IPS DF 6.9 (cell line): Measurements from ENCODE around the gene CSF3R.

ENCODE experiments used
- DNase-seq: peaks from one replicate; pipeline ENCODE4 v3.0.0-alpha.2; 2013; ENCODE audit warnings: low read depth, low spot score
- H3K27ac ChIP-seq: one replicate; pipeline ENCODE4 v1.5.1; 2013; ENCODE audit warnings: low read length, control low read depth
- H3K27me3 ChIP-seq: 2 replicates; pipeline ENCODE4 v1.6.1; 2013; ENCODE audit warnings: mild to moderate bottlenecking, low read length; ENCODE audit not compliant: control insufficient read depth, insufficient read depth
- H3K36me3 ChIP-seq: 2 replicates; pipeline ENCODE4 v1.6.1; 2013; ENCODE audit warnings: low read length; ENCODE audit not compliant: control insufficient read depth, insufficient read depth
- H3K4me1 ChIP-seq: 2 replicates; pipeline ENCODE4 v1.6.1; 2013; ENCODE audit warnings: low read length; ENCODE audit not compliant: control insufficient read depth, insufficient read depth
- H3K4me3 ChIP-seq: 2 replicates; pipeline ENCODE4 v1.5.1; 2013; ENCODE audit warnings: mild to moderate bottlenecking, low read length
- H3K9me3 ChIP-seq: 2 replicates; pipeline ENCODE4 v1.6.1; 2013; ENCODE audit warnings: low read length, inconsistent platforms; ENCODE audit not compliant: control insufficient read depth, insufficient read depth
- WGBS: extraction: QIAGEN DNeasy Blood & Tissue Kit; methylation state at CpG from one replicate; pipeline ENCODE4 v1.1.7; 2013; ENCODE audit warnings: mixed read lengths, missing lambda C conversion rate; ENCODE audit not compliant: insufficient read length, insufficient coverage; 5-methylcytosine and 5-hydroxymethylcytosine counted together

Gene CSF3R

GRCh38 chr1:36457691-36458090 lies 25.0 kb downstream of the CSF3R start:
- no peaks in the 10 kb centered on the region for H3K27me3 ChIP-seq
- no peak for DNase-seq
- H3K36me3 ChIP-seq: peaks cover 37% of the 10 kb centered on the region; the same call in 1 of the 2 replicates
- H3K4me1 ChIP-seq: no peaks in the 10 kb centered on the region
- H3K9me3 ChIP-seq: no peaks in the 10 kb centered on the region
- no CpG with 5 or more reads among the region's 5 CpGs for WGBS
- H3K4me3 ChIP-seq: no peak overlapping the region
- no peak overlapping the region for H3K27ac ChIP-seq

GRCh38 chr1:36456391-36456928 lies 26.3 kb downstream of the CSF3R start:
- no peak for DNase-seq
- Histone ChIP-seq H3K4me1 (no peaks in the 10 kb centered on the region), H3K36me3 (peaks cover 36% of the 10 kb centered on the region; the same call in 1 of the 2 replicates), H3K4me3 (no peak overlapping the region), H3K27ac (no peak overlapping the region), H3K9me3 (no peaks in the 10 kb centered on the region), H3K27me3 (no peaks in the 10 kb centered on the region)

- no peaks in the 10 kb centered on the region for H3K4me1 ChIP-seq
Observed at GRCh38 chr1:36455386-36455785, 27.3 kb downstream of the CSF3R start.

GRCh38 chr1:36453600-36454388 lies 28.9 kb downstream of the CSF3R start:
- Histone ChIP-seq H3K9me3 (no peaks in the 10 kb centered on the region), H3K36me3 (peaks cover 23% of the 10 kb centered on the region; the same call in 1 of the 2 replicates), H3K4me1 (no peaks in the 10 kb centered on the region; the same call in 1 of the 2 replicates), H3K4me3 (no peak overlapping the region), H3K27me3 (no peaks in the 10 kb centered on the region), H3K27ac (no peak overlapping the region)
- no CpG with 5 or more reads among the region's 6 CpGs for WGBS
- DNase-seq: no peak

More at GRCh38 chr1:36455386-36455785, 27.3 kb downstream of the CSF3R start:
- Histone ChIP-seq H3K27me3 (no peaks in the 10 kb centered on the region), H3K27ac (no peak overlapping the region), H3K4me3 (no peak overlapping the region), H3K36me3 (peaks cover 26% of the 10 kb centered on the region; the same call in 1 of the 2 replicates), H3K9me3 (no peaks in the 10 kb centered on the region)
- DNase-seq: no peak
- WGBS: no CpG with 5 or more reads among the region's 1 CpG

GRCh38 chr1:36453051-36453450 lies 29.7 kb downstream of the CSF3R start:
- H3K36me3 ChIP-seq: peaks cover 23% of the 10 kb centered on the region; the same call in 1 of the 2 replicates
- H3K9me3 ChIP-seq: no peaks in the 10 kb centered on the region
- WGBS: no CpG with 5 or more reads among the region's 3 CpGs
- no peaks in the 10 kb centered on the region for H3K27me3 ChIP-seq
- H3K4me3 ChIP-seq: no peak overlapping the region
- H3K27ac ChIP-seq: no peak overlapping the region
- H3K4me1 ChIP-seq: no peaks in the 10 kb centered on the region; the same call in 1 of the 2 replicates
- no peak for DNase-seq

GRCh38 chr1:36450919-36451305 lies 31.8 kb downstream of the CSF3R start:
- peak overlapping the region; percentile 46; the same call in 1 of the 2 replicates for H3K4me3 ChIP-seq
- no peaks in the 10 kb centered on the region; the same call in 1 of the 2 replicates for H3K4me1 ChIP-seq
- H3K27ac ChIP-seq: no peak overlapping the region
- H3K27me3 ChIP-seq: no peaks in the 10 kb centered on the region
- no peaks in the 10 kb centered on the region for H3K9me3 ChIP-seq
- no CpG with 5 or more reads among the region's 18 CpGs for WGBS
- DNase-seq: no peak
- H3K36me3 ChIP-seq: peaks cover 11% of the 10 kb centered on the region; the same call in 1 of the 2 replicates

GRCh38 chr1:36450270-36450918 lies 32.3 kb downstream of the CSF3R start, which contains the start of gene OSCP1:
OSCP1 (minus strand) TSS chr1:36450451; CDS start chr1:36450369, 82 bp downstream.
- WGBS: no CpG with 5 or more reads among the region's 48 CpGs

GRCh38 chr1:36448530-36449056 lies 34.1 kb downstream of the CSF3R start:
- Histone ChIP-seq H3K4me1 (no peaks in the 10 kb centered on the region; the same call in 1 of the 2 replicates), H3K27ac (no peak overlapping the region), H3K27me3 (no peaks in the 10 kb centered on the region), H3K4me3 (no peak overlapping the region), H3K9me3 (no peaks in the 10 kb centered on the region), H3K36me3 (no peaks in the 10 kb centered on the region)
- WGBS: no CpG with 5 or more reads among the region's 4 CpGs
- no peak for DNase-seq

More at GRCh38 chr1:36450270-36450918, 32.3 kb downstream of the CSF3R start, which contains the start of gene OSCP1:
- peak; percentile 90 for DNase-seq
- H3K27ac ChIP-seq: no peak within 1 kb of the TSS
- peaks cover 7% of the 10 kb centered on the region; the same call in 1 of the 2 replicates for H3K36me3 ChIP-seq
- H3K4me3 ChIP-seq: peak within 1 kb of the TSS; percentile 50; the same call in 1 of the 2 replicates
- H3K4me1 ChIP-seq: no peaks in the 10 kb centered on the region; the same call in 1 of the 2 replicates
- H3K9me3 ChIP-seq: no peaks in the 10 kb centered on the region
- no peaks in the 10 kb centered on the region for H3K27me3 ChIP-seq

- H3K27ac ChIP-seq: no peak overlapping the region
Observed at GRCh38 chr1:36447450-36447849, 35.3 kb downstream of the CSF3R start.

GRCh38 chr1:36446746-36447145 lies 36.0 kb downstream of the CSF3R start:
- WGBS: no CpG with 5 or more reads among the region's 5 CpGs
- Histone ChIP-seq H3K27ac (no peak overlapping the region), H3K27me3 (no peaks in the 10 kb centered on the region), H3K4me1 (no peaks in the 10 kb centered on the region; the same call in 1 of the 2 replicates), H3K9me3 (no peaks in the 10 kb centered on the region), H3K36me3 (no peaks in the 10 kb centered on the region), H3K4me3 (no peak overlapping the region)
- DNase-seq: no peak

More at GRCh38 chr1:36447450-36447849, 35.3 kb downstream of the CSF3R start:
- Histone ChIP-seq H3K9me3 (no peaks in the 10 kb centered on the region), H3K4me1 (no peaks in the 10 kb centered on the region; the same call in 1 of the 2 replicates), H3K36me3 (no peaks in the 10 kb centered on the region), H3K4me3 (no peak overlapping the region), H3K27me3 (no peaks in the 10 kb centered on the region)
- DNase-seq: no peak
